HG02798 (cell line): ENCODE results near the gene IRX1.

Experiments used
- ATAC-seq: cut with Tn5 transposase; IDR thresholded peaks from one replicate; pipeline ENCODE4 v1.9.1; 2021; ENCODE audit warnings: mild to moderate bottlenecking; ENCODE audit not compliant: unreplicated experiment, poor library complexity

Gene IRX1

DNA sequence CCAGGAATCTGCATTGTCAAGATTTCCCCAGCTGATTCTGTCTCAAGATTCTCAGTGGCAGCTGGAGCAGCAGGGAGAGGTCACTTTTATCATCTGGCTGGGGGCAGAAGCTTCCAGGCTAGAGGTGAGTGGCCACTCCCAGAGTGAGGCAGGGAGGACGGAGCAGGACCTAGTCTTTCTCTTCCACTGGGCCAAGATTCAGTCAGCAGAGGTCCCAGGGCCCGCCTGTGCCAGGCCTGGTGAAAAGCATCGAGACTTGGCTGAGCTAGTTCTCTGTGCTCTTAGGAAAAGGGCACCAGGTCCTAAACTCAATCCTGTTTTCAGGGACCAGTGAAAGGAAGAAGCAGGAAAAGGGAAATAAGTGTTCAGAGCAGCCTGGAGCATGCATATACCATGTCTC is 46.6 kb downstream of the IRX1 start:
- no peak for ATAC-seq

DNA sequence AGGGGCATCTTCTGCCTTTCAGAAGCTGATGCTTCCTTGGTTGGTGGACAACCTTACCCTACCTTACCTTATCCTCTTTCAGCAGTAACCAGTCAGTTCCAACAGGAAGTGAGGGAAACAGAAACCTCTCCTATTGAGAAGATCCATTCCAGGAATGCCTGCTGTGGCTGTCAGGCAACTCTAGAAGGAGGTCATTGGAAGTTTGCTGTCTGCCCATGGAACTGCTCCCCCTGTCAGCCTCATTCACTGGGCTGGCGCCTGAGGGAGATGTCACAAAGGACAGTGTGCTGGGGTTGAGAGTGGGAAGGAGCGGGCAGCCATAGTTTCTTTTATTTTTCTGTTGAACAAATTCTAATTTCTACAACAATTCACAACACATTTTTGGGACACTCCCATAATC is 54.7 kb downstream of the IRX1 start:
- no peak for ATAC-seq

DNA sequence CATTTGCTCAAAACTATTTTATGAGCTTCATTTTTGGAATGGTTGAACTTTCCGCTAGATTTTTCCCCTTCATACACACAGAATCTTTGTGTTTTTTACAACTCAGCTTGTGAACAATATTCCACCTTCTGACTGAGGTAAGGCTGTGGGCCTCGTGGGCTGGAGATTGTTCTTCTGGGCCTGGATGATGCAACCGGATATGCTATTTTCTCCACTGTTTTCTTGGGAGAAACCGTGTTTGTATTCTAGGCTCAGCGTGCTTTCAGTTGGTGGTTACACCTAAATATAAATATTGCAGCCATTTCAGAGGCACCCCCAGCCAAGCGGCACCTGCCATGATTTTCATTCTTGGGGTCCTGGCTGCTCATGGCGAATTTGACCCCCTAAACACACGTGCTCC is 55.2 kb downstream of the IRX1 start:
- ATAC-seq: no peak
